Suprapubic skin (tissue), 4 donors: Measurements from ENCODE around the gene CUBN. TPM values are rescaled to one million over a fixed set of nuclear protein-coding genes. Genes with fewer than 3 reads are reported as not detected.

Experiments used
- DNase-seq, 2 donors: peaks; one replicate each; pipeline ENCODE4 v3.0.0-alpha.2; 2019; ENCODE audit warnings: low spot score in 2 of 2
- H3K27ac ChIP-seq: fragments of 200-600 bp; sonication (generic); one replicate; pipeline ENCODE4 v1.5.1; 2019
- H3K27me3 ChIP-seq: fragments of 200-600 bp; sonication (generic); one replicate; pipeline ENCODE4 v1.5.1; 2019
- H3K36me3 ChIP-seq: fragments of 200-600 bp; sonication (generic); one replicate; pipeline ENCODE4 v1.5.1; 2019
- H3K4me1 ChIP-seq: fragments of 200-600 bp; sonication (generic); one replicate; pipeline ENCODE4 v1.5.1; 2019
- H3K4me3 ChIP-seq: fragments of 200-600 bp; sonication (generic); one replicate; pipeline ENCODE4 v1.5.1; 2019; ENCODE audit warnings: mild to moderate bottlenecking
- H3K9me3 ChIP-seq: fragments of 200-600 bp; sonication (generic); one replicate; pipeline ENCODE4 v1.5.1; 2019
- CTCF ChIP-seq, 2 donors: fragments of 200-600 bp in 1 of 2; fragments of 450-650 bp in 1 of 2; sonication (generic) in 1 of 2; IDR thresholded peaks; one replicate each; pipeline ENCODE4 v1.5.1; 2016 to 2019; ENCODE audit warnings: antibody characterized with exemption in 2 of 2, mild to moderate bottlenecking in 1 of 2, moderate library complexity in 1 of 2
- EP300 ChIP-seq: sonication (generic); formaldehyde crosslinking; IDR thresholded peaks from one replicate; pipeline ENCODE4 v1.6.1; 2017; ENCODE audit warnings: antibody characterized with exemption
- POLR2A ChIP-seq, 2 donors: fragments of 450-650 bp; IDR thresholded peaks; one replicate each; pipeline ENCODE4 v1.6.1; 2017; ENCODE audit warnings: antibody characterized with exemption in 2 of 2, mild to moderate bottlenecking in 2 of 2, moderate library complexity in 2 of 2
- POLR2AphosphoS5 ChIP-seq, 3 donors: sonication (generic); formaldehyde crosslinking; IDR thresholded peaks; one replicate each; pipeline ENCODE4 v1.6.1; 2017; ENCODE audit warnings: antibody characterized with exemption in 3 of 3
- WGBS: methylation state at CpG from one replicate; pipeline ENCODE4 v1.1.5; 2018; 5-methylcytosine and 5-hydroxymethylcytosine counted together
- total RNA-seq, 4 donors: library from RNA; depleted of rRNA; stranded (reverse); fragments of >200 nt; gene quantifications; one replicate each; pipeline ENCODE4 v1.1.0, GENCODE V29; 2016

Gene CUBN
- total RNA-seq, 4 donors from 2014 or later: 1.1 to 8.4 (median 1.2) TPM

DNA sequence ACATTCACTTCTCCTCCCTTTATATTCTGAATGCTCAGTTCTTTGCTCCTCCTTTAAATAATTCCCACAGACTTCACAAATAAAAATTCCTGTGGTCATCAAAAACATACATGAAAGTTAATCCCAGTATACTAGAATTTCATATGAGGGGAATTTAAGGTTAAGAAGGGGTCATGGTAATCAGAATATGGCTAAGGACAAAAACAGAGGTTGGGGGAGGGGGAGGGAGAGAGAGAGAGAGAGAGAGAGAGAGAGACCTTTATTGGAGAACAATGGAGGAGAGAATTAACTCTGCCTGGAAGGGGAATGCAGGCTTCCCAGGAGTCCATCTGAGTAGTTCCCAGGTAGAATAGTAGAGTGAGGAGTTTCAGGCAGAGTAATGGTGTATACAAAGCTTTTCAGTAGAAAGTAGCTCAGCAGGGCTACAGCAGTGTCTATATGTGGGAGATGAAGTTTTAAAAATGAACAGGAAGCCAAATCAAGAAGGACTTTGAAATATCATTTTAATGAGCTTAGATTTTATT is 5.2 kb upstream of the CUBN start:
- TF ChIP-seq POLR2A (IDR thresholded peaks at IDR 0.05) (no peak), POLR2AphosphoS5 (IDR thresholded peaks at IDR 0.05) (no peak), EP300 (no peak), CTCF (IDR thresholded peaks at IDR 0.05) (no peak)

DNA sequence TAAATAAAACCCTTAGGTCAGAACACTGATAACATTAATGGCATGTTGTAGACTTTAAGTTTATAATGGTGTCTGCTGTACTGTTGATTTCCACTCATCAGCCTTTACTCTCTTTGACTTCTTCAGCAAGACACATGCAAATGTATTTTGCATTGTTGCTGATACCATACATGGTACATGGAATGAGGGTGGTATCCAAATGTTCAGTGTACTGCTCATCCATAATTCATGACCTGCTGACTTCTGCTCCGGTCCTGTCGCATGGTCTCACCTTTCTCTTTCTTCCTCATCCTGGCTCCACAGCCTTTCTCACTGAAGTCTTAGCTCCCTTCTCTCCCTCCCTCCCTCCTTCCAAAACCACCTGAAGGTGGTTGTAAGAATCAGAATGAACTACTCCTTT is 4.7 kb upstream of the CUBN start:
- Histone ChIP-seq H3K4me3 (no peak overlapping the region), H3K36me3 (no peaks in the 10 kb centered on the region), H3K4me1 (no peaks in the 10 kb centered on the region), H3K9me3 (no peaks in the 10 kb centered on the region), H3K27ac (no peak overlapping the region), H3K27me3 (no peaks in the 10 kb centered on the region)
- 80% methylated on average over 2 of the region's 2 CpGs for WGBS
- no peak for TF ChIP-seq POLR2AphosphoS5 (IDR thresholded peaks at IDR 0.05)
- TF ChIP-seq CTCF (IDR thresholded peaks at IDR 0.05): no peak
- TF ChIP-seq POLR2A (IDR thresholded peaks at IDR 0.05): no peak
- no peak for TF ChIP-seq EP300
- no peak for DNase-seq

More for the DNA sequence above, 5.2 kb upstream of the CUBN start:
- Histone ChIP-seq H3K4me3 (no peak overlapping the region), H3K27ac (no peak overlapping the region), H3K36me3 (no peaks in the 10 kb centered on the region), H3K27me3 (no peaks in the 10 kb centered on the region), H3K9me3 (no peaks in the 10 kb centered on the region), H3K4me1 (no peaks in the 10 kb centered on the region)
- no peak for DNase-seq

- TF ChIP-seq CTCF (IDR thresholded peaks at IDR 0.05) (no peak), POLR2A (IDR thresholded peaks at IDR 0.05) (no peak), POLR2AphosphoS5 (IDR thresholded peaks at IDR 0.05) (no peak)
- Histone ChIP-seq H3K36me3 (no peaks in the 10 kb centered on the region), H3K27me3 (no peaks in the 10 kb centered on the region), H3K4me1 (no peaks in the 10 kb centered on the region), H3K4me3 (no peak overlapping the region), H3K27ac (no peak overlapping the region), H3K9me3 (no peaks in the 10 kb centered on the region)
- no peak for DNase-seq
- WGBS: 80% methylated on average over 3 of the region's 3 CpGs
Measured at GRCh38 chr10:17128261-17128660, 1.4 kb downstream of the CUBN start.

GRCh38 chr10:17126327-17126726 is 3.3 kb downstream of the CUBN start:
- Histone ChIP-seq H3K4me3 (no peak overlapping the region), H3K4me1 (no peaks in the 10 kb centered on the region), H3K36me3 (no peaks in the 10 kb centered on the region), H3K27ac (no peak overlapping the region), H3K9me3 (no peaks in the 10 kb centered on the region), H3K27me3 (no peaks in the 10 kb centered on the region)
- TF ChIP-seq POLR2A (IDR thresholded peaks at IDR 0.05) (no peak), CTCF (IDR thresholded peaks at IDR 0.05) (no peak), EP300 (no peak), POLR2AphosphoS5 (IDR thresholded peaks at IDR 0.05) (no peak)
- 92% methylated on average over 5 of the region's 5 CpGs for WGBS
- no peak for DNase-seq

DNA sequence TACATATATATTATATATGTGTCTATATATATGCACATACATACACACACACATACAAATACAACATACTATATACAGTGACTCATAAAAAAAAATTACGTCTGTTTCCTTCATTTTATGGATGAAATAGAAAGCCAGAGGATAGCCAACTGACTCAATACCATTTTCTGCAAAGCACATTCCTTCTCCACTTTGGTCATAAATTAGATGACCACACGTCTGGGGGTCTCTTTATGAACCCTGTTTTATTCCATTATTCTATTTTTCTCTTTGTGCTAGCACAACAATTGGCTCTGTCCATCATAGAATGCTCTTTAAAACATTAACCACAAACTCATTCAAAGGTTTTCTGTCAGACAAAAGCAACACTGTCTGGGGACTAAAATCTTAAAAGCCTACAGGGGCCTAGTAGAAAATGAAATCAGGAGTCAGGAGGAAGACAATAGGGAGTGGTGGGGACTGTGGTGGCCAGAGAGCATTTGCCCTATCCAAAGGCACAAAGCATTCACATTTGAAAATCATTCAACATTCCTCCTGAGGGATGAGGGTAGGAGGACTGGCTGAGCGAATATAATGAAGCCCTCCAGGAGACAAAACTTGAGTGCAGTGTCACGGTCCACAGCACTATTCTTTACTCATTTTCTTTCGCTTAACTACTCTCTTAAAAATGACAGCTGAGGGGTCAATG is 4.3 kb downstream of the CUBN start:
- Histone ChIP-seq H3K27me3 (no peaks in the 10 kb centered on the region), H3K36me3 (no peaks in the 10 kb centered on the region), H3K4me1 (no peaks in the 10 kb centered on the region), H3K27ac (no peak overlapping the region), H3K9me3 (no peaks in the 10 kb centered on the region), H3K4me3 (no peak overlapping the region)
- DNase-seq: no peak
- WGBS: 77% methylated on average over 5 of the region's 5 CpGs
- no peak for TF ChIP-seq CTCF (IDR thresholded peaks at IDR 0.05)
